Endothelial cell of umbilical vein (primary cell): ENCODE results near the gene NPIPA1. TPM values are rescaled to one million over a fixed set of nuclear protein-coding genes. Genes with fewer than 3 reads are reported as not detected.
"Not testable (repeated sequence)": the region's sequence is repeated elsewhere in the genome, so short reads cannot be mapped to it uniquely, and the experiment has no call there.

Experiments used
- BruUV-seq: library from RNA; stranded (reverse); fragments of 400-500 nt; replicated peaks from 2 replicates; lab custom pipeline; 2021; lab: Mats Ljungman, UMichigan
- CTCF ChIA-PET: fragments of 300-600, 350-600 bp; sonication (Branson Sonifier 250); formaldehyde crosslinking; loops from one replicate; lab custom pipeline; 2021; ENCODE audit warnings: antibody characterized with exemption, inconsistent platforms; lab: Charles Lee
- POLR2A ChIA-PET: fragments of 300-600, 350-600 bp; sonication (Branson Sonifier 250); formaldehyde crosslinking; loops from one replicate; lab custom pipeline; 2021; ENCODE audit warnings: antibody characterized with exemption, inconsistent platforms; lab: Charles Lee
- DNase-seq: peaks from one replicate; pipeline ENCODE4 v3.0.0-alpha.2; 2011; ENCODE audit warnings: low read depth, low spot score
- FAIRE-seq: peaks from 2 replicates; lab custom pipeline; 2011; peaks lifted over from hg19 to GRCh38; lab: Jason Lieb, UNC
- H2AFZ ChIP-seq: 2 replicates; pipeline ENCODE4 v1.6.0; 2012; ENCODE audit warnings: low read depth, low read length, control low read depth, inconsistent platforms
- H3K27ac ChIP-seq: 2 replicates; pipeline ENCODE4 v1.5.1; 2011; ENCODE audit warnings: low read depth, mild to moderate bottlenecking, control low read depth, low read length, moderate library complexity; ENCODE audit not compliant: insufficient read depth
- H3K27me3 ChIP-seq, 2 experiments: 2 replicates each; pipeline versions ENCODE4 v1.6.0 to v1.6.1; 2011; ENCODE audit warnings: low read length in 2 of 2, mixed read lengths in 1 of 2; ENCODE audit not compliant: control insufficient read depth in 2 of 2, insufficient read depth in 2 of 2
- H3K36me3 ChIP-seq, 2 experiments: 2 replicates in 1 of 2; 3 replicates in 1 of 2; pipeline ENCODE4 v1.5.1; 2011; ENCODE audit warnings: low read length in 2 of 2, mild to moderate bottlenecking in 1 of 2, moderate library complexity in 1 of 2; ENCODE audit not compliant: control insufficient read depth in 2 of 2, insufficient read depth in 2 of 2; ENCODE audit errors: extremely low read depth in 1 of 2
- H3K4me1 ChIP-seq: 3 replicates; pipeline ENCODE4 v1.5.1; 2011; ENCODE audit warnings: mild to moderate bottlenecking, low read length; ENCODE audit not compliant: control insufficient read depth, insufficient read depth; ENCODE audit errors: extremely low read depth
- H3K4me2 ChIP-seq: 2 replicates; pipeline ENCODE4 v1.6.1; 2011; ENCODE audit warnings: low read length, control low read depth, mixed read lengths; ENCODE audit not compliant: insufficient read depth
- H3K4me3 ChIP-seq, 3 experiments: fragments of 200-600 bp in 1 of 3; sonication (generic), shearing (Covaris generic) in 1 of 3; replicated peaks in 1 of 3; 2 replicates each; pipeline ENCODE4 v1.5.1; 2011 to 2016; ENCODE audit warnings: control low read depth in 3 of 3, low read length in 3 of 3, mild to moderate bottlenecking in 2 of 3, inconsistent platforms in 1 of 3, low read depth in 1 of 3, moderate library complexity in 1 of 3; ENCODE audit not compliant: insufficient read depth in 1 of 3
- H3K79me2 ChIP-seq: 2 replicates; pipeline ENCODE4 v1.6.0; 2012; ENCODE audit warnings: low read length, inconsistent platforms; ENCODE audit not compliant: control insufficient read depth, insufficient read depth
- H3K9ac ChIP-seq: replicated peaks from 2 replicates; pipeline ENCODE3; 2011; ENCODE audit warnings: low read length, control low read depth; ENCODE audit not compliant: insufficient read depth; ENCODE audit errors: extremely low read depth
- H3K9me1 ChIP-seq: replicated peaks from 3 replicates; pipeline ENCODE4 v1.6.0; 2011; ENCODE audit warnings: mild to moderate bottlenecking, low read length; ENCODE audit not compliant: control insufficient read depth, insufficient read depth; ENCODE audit errors: extremely low read depth
- H3K9me3 ChIP-seq: replicated peaks from 2 replicates; pipeline ENCODE4 v1.5.1; 2012; ENCODE audit warnings: low read length, inconsistent platforms; ENCODE audit not compliant: control insufficient read depth, insufficient read depth
- H4K20me1 ChIP-seq: replicated peaks from 2 replicates; pipeline ENCODE3; 2011; ENCODE audit warnings: mild to moderate bottlenecking, low read length; ENCODE audit not compliant: control insufficient read depth, insufficient read depth; ENCODE audit errors: extremely low read depth
- dilution Hi-C: fragments of 300-500 bp; cut with MboI; formaldehyde crosslinking; loops from one replicate; pipeline ENCODE4 v1.15.0; 2019; ENCODE audit warnings: low sequenced_read_pairs; ENCODE audit not compliant: extremely low pct_ligation_motif_present
- intact Hi-C: fragments of 100-400 bp; cut with micrococcal nuclease; formaldehyde crosslinking; loops from one replicate; pipeline ENCODE4 v1.10.0; 2022
- polyA plus RNA-seq, 4 experiments: library from polyadenylated mRNA; depleted of rRNA in 3 of 4; stranded (reverse) in 3 of 4; unstranded in 1 of 4; fragments of >200 nt; gene quantifications; 2 replicates each; pipeline versions ENCODE4 v1.2.1 to v1.2.3, GENCODE V29; 2011 to 2012; ENCODE audit warnings: missing spikeins in 1 of 4
- total RNA-seq: library from RNA; stranded (reverse); gene quantifications from 2 replicates; pipeline ENCODE4 v1.2.3, GENCODE V29; 2021

Gene NPIPA1
- total and polyA plus RNA-seq, 2 donors (not counting 3 experiments of a cell fraction or from before 2014, with no cell fraction given): 53.2 to 96.1 TPM

DNA sequence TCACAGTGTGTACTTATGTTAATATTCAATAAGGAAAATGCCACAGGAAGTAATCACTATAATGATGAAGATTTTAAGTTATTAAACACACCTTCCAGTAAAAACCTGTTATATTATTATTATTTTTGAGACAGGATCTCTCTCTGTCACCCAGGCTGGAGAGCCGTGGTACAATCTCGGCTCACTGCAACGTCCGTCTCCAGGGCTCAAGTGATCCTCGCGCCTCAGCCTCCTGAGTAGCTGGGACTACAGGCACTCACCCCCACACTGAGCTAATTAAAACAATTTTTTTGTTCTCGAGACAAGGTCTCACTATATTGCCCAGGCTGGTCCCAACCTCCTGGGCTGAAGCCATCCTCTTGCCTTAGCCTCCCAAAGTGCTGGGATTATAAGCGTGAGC, 41.0 kb downstream of the NPIPA1 start:
- CTCF ChIA-PET, H4K20me1 ChIP-seq, H3K36me3 ChIP-seq, H3K27me3 ChIP-seq, dilution Hi-C loops, H3K9ac ChIP-seq, POLR2A ChIA-PET, DNase-seq, FAIRE-seq, H3K4me2 ChIP-seq, H3K4me1 ChIP-seq, H3K4me3 ChIP-seq, BruUV-seq, H2AFZ ChIP-seq, H3K27ac ChIP-seq, H3K9me1 ChIP-seq, H3K9me3 ChIP-seq: not testable (repeated sequence)
- intact Hi-C loops: loop anchor here (10.0 kb wide), 1 partner anchor 77 kb away; the partner anchor contains the start of gene NTAN1
- peaks cover 24% of the 10 kb centered on the region for H3K79me2 ChIP-seq

DNA sequence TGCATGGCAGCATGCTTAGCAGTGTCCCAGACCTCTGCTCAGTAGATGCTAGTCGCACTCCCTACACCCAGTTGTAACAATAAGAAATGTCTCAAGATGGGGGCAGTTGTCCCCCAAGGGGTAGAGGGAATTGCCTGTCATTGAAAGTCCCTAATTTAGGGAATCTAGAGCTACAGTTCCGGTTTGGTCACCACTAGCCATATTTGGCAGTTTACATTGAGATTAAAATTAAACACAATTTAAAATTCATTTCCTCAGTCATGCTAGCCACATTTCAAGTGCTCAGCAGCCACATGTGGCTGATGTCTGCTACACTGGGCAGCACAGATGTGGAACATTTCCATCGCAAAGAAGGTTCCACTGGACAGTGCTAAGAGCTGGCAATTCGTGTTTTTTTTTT, 41.7 kb downstream of the NPIPA1 start:
- H3K79me2 ChIP-seq: peaks cover 24% of the 10 kb centered on the region
- H2AFZ ChIP-seq, H3K9ac ChIP-seq, DNase-seq, H3K4me1 ChIP-seq, FAIRE-seq, POLR2A ChIA-PET, H3K27me3 ChIP-seq, dilution Hi-C loops, H3K9me3 ChIP-seq, H3K4me2 ChIP-seq, H3K9me1 ChIP-seq, H3K27ac ChIP-seq, H4K20me1 ChIP-seq, BruUV-seq, CTCF ChIA-PET, H3K4me3 ChIP-seq, H3K36me3 ChIP-seq: not testable (repeated sequence)
- intact Hi-C loops: loop anchor here (10.0 kb wide), 1 partner anchor 76 kb away; the partner anchor contains the start of gene NTAN1

DNA sequence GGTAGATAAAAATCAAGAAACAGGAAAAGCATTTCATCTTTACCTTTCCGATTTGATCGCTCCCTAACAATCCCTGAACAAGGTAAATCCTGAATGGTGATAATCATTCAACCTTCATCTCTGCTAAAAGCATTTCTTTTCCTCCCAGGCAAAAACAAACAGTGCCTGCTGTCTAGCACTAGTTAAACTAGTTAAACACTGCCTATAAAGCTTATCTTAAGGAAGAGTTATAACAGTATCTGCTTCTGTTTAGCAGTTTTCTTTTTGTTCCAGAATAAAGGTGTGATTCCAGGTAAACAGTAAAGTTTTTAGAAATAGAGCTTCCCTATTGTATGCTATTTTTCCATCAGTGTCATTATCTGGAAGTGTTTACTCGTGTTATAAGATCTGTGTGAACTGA, 44.0 kb downstream of the NPIPA1 start:
- H3K9ac ChIP-seq, H3K4me2 ChIP-seq, H2AFZ ChIP-seq, BruUV-seq, H4K20me1 ChIP-seq, H3K9me3 ChIP-seq, H3K27me3 ChIP-seq, H3K9me1 ChIP-seq, POLR2A ChIA-PET, H3K27ac ChIP-seq, FAIRE-seq, dilution Hi-C loops, intact Hi-C loops, H3K4me3 ChIP-seq, H3K4me1 ChIP-seq, H3K36me3 ChIP-seq, DNase-seq: not testable (repeated sequence)
- CTCF ChIA-PET: interaction anchor here (0.6 kb wide), 1 partner anchor 39 kb away, joined by 3 read pairs; no protein-coding TSS in a partner anchor
- peaks cover 26% of the 10 kb centered on the region for H3K79me2 ChIP-seq

DNA sequence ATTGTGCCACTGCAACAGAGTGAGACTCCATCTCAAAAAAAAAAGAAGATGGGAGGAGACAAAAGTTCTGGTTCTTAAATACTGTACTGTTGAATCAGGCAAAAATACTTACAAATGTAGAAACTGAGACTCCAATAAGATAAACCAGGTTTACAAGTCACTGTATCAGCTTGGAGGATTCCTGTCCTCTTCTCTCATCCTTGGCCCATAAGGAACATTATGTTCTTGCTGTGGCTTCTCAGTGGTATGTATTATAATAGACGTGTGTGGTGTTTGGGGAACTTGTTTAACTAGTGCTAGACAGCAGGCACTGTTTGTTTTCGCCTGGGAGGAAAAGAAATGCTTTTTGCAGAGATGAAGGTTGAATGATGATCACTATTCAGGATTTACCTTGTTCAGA, 45.3 kb downstream of the NPIPA1 start:
- H3K9me1 ChIP-seq, H3K9ac ChIP-seq, H3K4me3 ChIP-seq, H4K20me1 ChIP-seq, CTCF ChIA-PET, H3K27me3 ChIP-seq, H3K4me1 ChIP-seq, intact Hi-C loops, H3K4me2 ChIP-seq, H3K36me3 ChIP-seq, POLR2A ChIA-PET, BruUV-seq, H2AFZ ChIP-seq, H3K27ac ChIP-seq, dilution Hi-C loops, H3K9me3 ChIP-seq, DNase-seq, FAIRE-seq: not testable (repeated sequence)
- H3K79me2 ChIP-seq: peaks cover 27% of the 10 kb centered on the region
